Mesothelial cell of epicardium (in vitro differentiated cells): ENCODE results near the gene TLK1. TPM values are rescaled to one million over a fixed set of nuclear protein-coding genes. Genes with fewer than 3 reads are reported as not detected.
"Not testable (repeated sequence)": the region's sequence is repeated elsewhere in the genome, so short reads cannot be mapped to it uniquely, and the experiment has no call there.

Source experiments
- DNase-seq, 2 experiments: peaks; one replicate each; pipeline ENCODE4 v3.0.0; 2021; ENCODE audit warnings: low spot score in 2 of 2; ENCODE audit not compliant: unreplicated experiment in 2 of 2
- H3K27ac Mint-ChIP-seq: 2 replicates; pipeline ENCODE4 v1.8.0; 2021; ENCODE audit warnings: mixed read lengths
- H3K27me3 Mint-ChIP-seq: 2 replicates; pipeline ENCODE4 v1.8.0; 2021; ENCODE audit warnings: low read depth, mixed read lengths
- H3K36me3 Mint-ChIP-seq: 2 replicates; pipeline ENCODE4 v1.8.0; 2021; ENCODE audit warnings: mixed read lengths
- H3K4me1 Mint-ChIP-seq: 2 replicates; pipeline ENCODE4 v1.8.0; 2021; ENCODE audit warnings: mixed read lengths
- H3K4me3 Mint-ChIP-seq: 2 replicates; pipeline ENCODE4 v1.8.0; 2021; ENCODE audit warnings: mild to moderate bottlenecking, moderate library complexity, mixed read lengths
- H3K9me3 Mint-ChIP-seq: 2 replicates; pipeline ENCODE4 v1.8.0; 2021; ENCODE audit warnings: mixed read lengths
- CTCF ChIP-seq: fragments of 200-600 bp; sonication (generic); IDR thresholded peaks from one replicate; pipeline ENCODE4 v1.5.0; 2021; ENCODE audit warnings: antibody characterized with exemption; ENCODE audit not compliant: unreplicated experiment
- total RNA-seq: library from RNA; stranded (reverse); gene quantifications from 3 replicates; pipeline ENCODE4 v1.2.1, GENCODE V29; 2021

Gene TLK1
- total RNA-seq, 1 donor from 2014 or later, result 72.0 TPM

GRCh38 chr2:171095014-171095582 is 65.6 kb downstream of the TLK1 start:
- H3K36me3 Mint-ChIP-seq, result peaks cover 57% of the 10 kb centered on the region
- no peak overlapping the region for H3K27ac Mint-ChIP-seq
- H3K4me3 Mint-ChIP-seq, result no peak overlapping the region
- no peak for TF ChIP-seq CTCF
- H3K9me3 Mint-ChIP-seq, result peaks cover 41% of the 10 kb centered on the region
- no peak for DNase-seq
- H3K27me3 Mint-ChIP-seq, result no peaks in the 10 kb centered on the region
- H3K4me1 Mint-ChIP-seq, result no peaks in the 10 kb centered on the region

GRCh38 chr2:171091517-171091916 is 69.2 kb downstream of the TLK1 start:
- H3K4me3 Mint-ChIP-seq, H3K27me3 Mint-ChIP-seq, DNase-seq, H3K27ac Mint-ChIP-seq, H3K4me1 Mint-ChIP-seq: not testable (repeated sequence)
- H3K36me3 Mint-ChIP-seq, result peaks cover 28% of the 10 kb centered on the region
- H3K9me3 Mint-ChIP-seq, result peaks cover 20% of the 10 kb centered on the region

GRCh38 chr2:171089489-171089888 is 71.2 kb downstream of the TLK1 start:
- Mint-ChIP-seq H3K36me3 (peaks cover 17% of the 10 kb centered on the region), H3K4me1 (peaks cover 14% of the 10 kb centered on the region), H3K27ac (no peak overlapping the region), H3K4me3 (no peak overlapping the region), H3K27me3 (no peaks in the 10 kb centered on the region), H3K9me3 (peaks cover 9% of the 10 kb centered on the region)
- no peak for DNase-seq
- TF ChIP-seq CTCF, result no peak

GRCh38 chr2:171088057-171088834 is 72.4 kb downstream of the TLK1 start:
- peaks cover 16% of the 10 kb centered on the region for H3K36me3 Mint-ChIP-seq
- H3K4me1 Mint-ChIP-seq, result peaks cover 22% of the 10 kb centered on the region
- no peak for DNase-seq
- peaks cover 9% of the 10 kb centered on the region for H3K9me3 Mint-ChIP-seq
- no peak for TF ChIP-seq CTCF
- H3K4me3 Mint-ChIP-seq, result no peak overlapping the region
- no peak overlapping the region for H3K27ac Mint-ChIP-seq
- H3K27me3 Mint-ChIP-seq, result no peaks in the 10 kb centered on the region

GRCh38 chr2:171087547-171087946 is 73.1 kb downstream of the TLK1 start:
- no peak for DNase-seq
- peaks cover 9% of the 10 kb centered on the region for H3K9me3 Mint-ChIP-seq
- TF ChIP-seq CTCF, result no peak
- H3K27me3 Mint-ChIP-seq, result no peaks in the 10 kb centered on the region
- peaks cover 16% of the 10 kb centered on the region for H3K36me3 Mint-ChIP-seq
- no peak overlapping the region for H3K27ac Mint-ChIP-seq
- H3K4me1 Mint-ChIP-seq, result peaks cover 24% of the 10 kb centered on the region
- H3K4me3 Mint-ChIP-seq, result no peak overlapping the region

- H3K36me3 Mint-ChIP-seq, result peaks cover 12% of the 10 kb centered on the region
- peak overlapping the region; percentile 44 for H3K4me3 Mint-ChIP-seq
- DNase-seq, result no peak
- H3K4me1 Mint-ChIP-seq, result peaks cover 24% of the 10 kb centered on the region
- no peaks in the 10 kb centered on the region for H3K27me3 Mint-ChIP-seq
- no peak for TF ChIP-seq CTCF
- peak overlapping the region; percentile 82 for H3K27ac Mint-ChIP-seq
- H3K9me3 Mint-ChIP-seq, result peaks cover 9% of the 10 kb centered on the region
Measured at GRCh38 chr2:171086352-171087290, 74.1 kb downstream of the TLK1 start.
